ENCODE measurements around the gene PLCL1.

Gene PLCL1

GRCh38 chr2:197954328-197954727, 149.9 kb downstream of the PLCL1 start:
- DNase-seq (ENCODE audit: low spot score) = peak; percentile 15

- DNase-seq (ENCODE audit: low spot score) = no peak
These were observed 154.3 kb downstream of the PLCL1 start for GRCh38 chr2:197958592-197959150.

GRCh38 chr2:197959383-197959782, 155.0 kb downstream of the PLCL1 start:
- DNase-seq (ENCODE audit: low spot score) = no peak

DNA sequence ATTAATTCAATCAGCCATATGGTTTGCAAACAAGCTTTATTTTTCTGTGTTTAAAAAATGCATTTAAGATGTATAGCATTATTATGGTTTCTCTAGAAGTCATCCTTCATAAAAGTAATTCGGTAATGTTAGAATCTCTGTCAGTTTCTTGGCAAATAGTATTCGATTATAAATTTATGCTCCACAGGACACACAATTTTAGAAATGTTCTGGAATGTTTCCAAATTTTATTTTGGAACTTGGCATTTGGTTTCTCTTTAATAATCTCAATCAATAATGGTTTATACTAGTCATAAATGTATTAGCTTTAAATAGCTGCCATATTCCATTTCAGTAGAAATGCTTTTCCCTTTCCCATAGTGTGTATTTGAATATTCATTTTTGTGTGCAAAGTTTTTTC, 156.4 kb downstream of the PLCL1 start:
- no peak for DNase-seq (ENCODE audit: low spot score)

DNA sequence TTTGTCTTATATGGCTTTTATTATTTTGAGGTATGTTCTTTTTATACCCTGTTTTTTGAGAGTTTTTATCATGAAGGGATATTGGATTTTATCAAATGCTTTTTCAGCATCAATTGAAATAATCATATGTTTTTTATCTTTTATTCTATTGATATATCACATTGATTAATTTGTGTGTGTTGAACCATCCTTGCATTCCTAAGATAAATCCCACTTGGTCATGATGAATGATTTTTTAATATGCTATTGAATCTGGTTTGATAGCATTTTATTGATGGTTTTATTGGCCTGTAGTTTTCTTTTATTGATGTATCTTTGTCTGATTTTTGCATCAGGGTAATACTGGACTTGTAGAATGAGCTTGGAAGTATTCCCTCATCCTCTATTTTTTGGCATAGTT, 160.3 kb downstream of the PLCL1 start:
- no peak for DNase-seq (ENCODE audit: low spot score)

- no peak for DNase-seq (ENCODE audit: low spot score)
These were observed 161.4 kb downstream of the PLCL1 start for GRCh38 chr2:197965756-197966155.

DNA sequence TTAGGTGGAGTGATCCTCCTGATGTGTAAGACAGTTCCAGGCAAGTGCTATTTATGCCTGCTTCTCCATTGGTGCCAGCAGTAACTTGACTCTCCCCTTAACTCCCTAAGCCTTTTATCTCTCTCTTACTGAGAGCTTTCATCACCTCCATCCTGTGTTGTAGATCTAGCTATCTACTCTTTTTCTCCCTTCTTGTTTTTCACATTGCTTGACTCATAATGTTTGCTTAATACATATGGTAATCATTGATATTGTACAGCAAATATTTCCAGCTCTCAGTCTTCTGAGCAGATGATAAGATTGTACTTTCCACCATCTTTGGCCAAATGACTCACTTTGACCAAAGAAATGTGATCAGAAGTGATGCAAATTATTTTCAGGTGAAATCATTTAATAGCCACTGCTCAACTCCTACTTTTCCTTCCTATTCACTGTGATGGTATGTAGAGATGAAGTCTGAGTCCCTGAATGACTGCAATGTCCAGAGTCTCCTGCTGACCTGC, 165.0 kb downstream of the PLCL1 start:
- DNase-seq (ENCODE audit: low spot score) = no peak

DNA sequence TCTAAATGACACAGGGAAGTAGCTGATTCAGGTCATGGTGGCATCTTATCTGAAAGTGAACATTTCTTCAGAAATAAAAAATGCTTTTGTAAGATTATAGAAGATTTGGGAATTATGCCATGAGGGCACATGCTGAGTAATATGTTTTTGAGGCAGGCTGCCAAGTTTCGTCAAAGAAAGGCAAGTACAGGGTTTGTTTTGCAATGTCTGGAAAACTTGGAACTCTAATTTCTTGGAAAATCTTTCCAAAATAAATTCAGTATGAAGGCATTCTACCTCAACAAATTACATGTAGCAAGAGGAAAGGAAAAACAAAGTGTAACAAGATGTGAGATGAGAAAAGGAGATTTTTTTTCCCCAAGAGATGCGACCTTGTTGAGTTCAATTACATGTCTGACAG, 167.7 kb downstream of the PLCL1 start:
- DNase-seq (ENCODE audit: low spot score) = peak; percentile 13

- DNase-seq (ENCODE audit: low spot score) = no peak
These were observed 168.2 kb downstream of the PLCL1 start for GRCh38 chr2:197972587-197972986.

DNA sequence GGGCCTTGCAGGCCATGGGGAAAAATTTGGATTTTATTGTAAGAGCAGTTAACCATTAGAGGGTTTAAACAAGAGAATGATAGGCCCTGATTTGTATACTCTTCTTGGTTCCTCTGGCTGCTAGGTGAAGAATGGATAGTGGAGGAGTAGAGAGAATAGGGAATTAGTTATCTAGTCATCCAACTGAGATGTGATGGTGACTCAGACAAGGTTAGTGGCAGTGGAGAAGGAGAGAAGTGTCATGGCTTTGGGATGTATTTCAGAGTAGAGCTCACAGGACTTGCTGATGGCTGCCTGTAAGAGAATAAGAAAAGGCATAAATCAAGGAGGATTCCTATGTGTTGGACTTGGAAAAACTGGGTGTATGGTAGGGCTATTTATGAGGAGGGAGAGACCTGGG, 169.4 kb downstream of the PLCL1 start:
- no peak for DNase-seq (ENCODE audit: low spot score)

GRCh38 chr2:197975931-197976519, 171.6 kb downstream of the PLCL1 start:
- no peak for DNase-seq (ENCODE audit: low spot score)

DNA sequence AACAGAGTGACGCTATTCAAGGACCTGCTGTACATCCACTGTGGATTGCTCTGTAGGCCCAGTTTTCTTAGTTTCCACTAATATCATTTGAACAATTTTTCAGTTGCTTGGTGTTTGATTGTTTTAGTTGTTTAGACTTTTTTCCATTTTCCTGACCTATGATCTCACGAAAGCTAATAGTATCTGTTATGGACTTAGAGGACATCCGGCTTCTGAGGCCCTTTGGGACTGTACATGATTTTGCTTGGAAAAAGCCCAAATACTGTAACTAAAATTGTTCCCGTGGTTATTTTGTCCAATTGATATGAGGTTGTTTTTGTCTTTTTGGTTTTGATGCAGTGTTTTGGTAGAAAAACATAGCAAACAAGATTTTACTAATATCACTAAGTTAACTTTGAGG, 174.6 kb downstream of the PLCL1 start:
- no peak for DNase-seq (ENCODE audit: low spot score)

GRCh38 chr2:197982565-197982964, 178.2 kb downstream of the PLCL1 start:
- DNase-seq (ENCODE audit: low spot score) = no peak

- DNase-seq (ENCODE audit: low spot score) = no peak
These were observed 180.7 kb downstream of the PLCL1 start for GRCh38 chr2:197985029-197985638.

- DNase-seq (ENCODE audit: low spot score) = no peak
These were observed 182.6 kb downstream of the PLCL1 start for GRCh38 chr2:197986977-197987376.

DNA sequence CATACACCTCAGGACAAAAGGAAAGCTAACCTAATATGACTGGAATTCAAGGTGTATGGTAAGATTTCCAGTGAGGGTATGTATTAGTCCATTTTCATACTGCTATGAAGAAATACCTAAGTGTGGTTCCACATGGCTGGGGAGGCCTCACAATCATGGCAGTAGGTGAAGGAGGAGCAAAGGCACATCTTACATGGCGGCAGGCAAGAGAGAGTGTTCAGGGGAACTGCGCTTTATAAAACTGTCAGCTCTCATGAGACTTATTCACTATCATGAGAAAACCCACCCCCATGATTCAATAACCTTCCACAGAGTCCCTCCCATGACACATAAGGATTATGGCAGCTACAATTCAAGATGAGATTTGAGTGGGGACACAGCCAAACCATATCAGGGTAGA, 186.0 kb downstream of the PLCL1 start:
- DNase-seq (ENCODE audit: low spot score) = no peak

DNA sequence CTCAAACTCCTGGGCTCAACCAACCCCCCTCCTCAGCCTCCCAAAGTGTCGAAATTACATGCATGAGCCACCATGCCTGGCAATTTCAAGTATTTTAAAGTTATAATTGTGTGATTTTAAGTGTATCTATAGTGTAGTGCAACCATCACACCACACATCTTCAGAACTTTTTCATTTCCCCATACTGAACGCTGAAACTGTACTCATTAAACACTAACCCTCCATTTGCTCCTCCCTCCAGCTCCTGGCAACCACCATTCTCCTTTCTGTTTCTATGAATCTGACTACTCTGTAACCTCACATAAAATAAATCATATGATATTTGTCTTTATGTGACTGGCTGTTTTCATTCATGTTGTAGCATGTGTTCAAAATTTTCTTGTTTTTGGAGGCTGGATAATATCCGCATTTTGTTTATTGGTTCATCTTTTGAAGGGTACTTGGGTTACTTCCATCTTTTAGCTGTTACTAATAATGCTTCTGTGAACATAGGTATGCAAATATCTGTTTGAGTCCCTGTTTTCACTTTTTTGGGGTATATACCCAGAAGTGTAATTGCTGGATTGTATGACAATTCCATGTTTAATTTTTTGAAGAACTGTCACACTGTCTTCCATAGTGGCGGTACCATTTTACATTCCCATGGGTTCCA, 188.2 kb downstream of the PLCL1 start:
- DNase-seq (ENCODE audit: low spot score) = no peak

DNA sequence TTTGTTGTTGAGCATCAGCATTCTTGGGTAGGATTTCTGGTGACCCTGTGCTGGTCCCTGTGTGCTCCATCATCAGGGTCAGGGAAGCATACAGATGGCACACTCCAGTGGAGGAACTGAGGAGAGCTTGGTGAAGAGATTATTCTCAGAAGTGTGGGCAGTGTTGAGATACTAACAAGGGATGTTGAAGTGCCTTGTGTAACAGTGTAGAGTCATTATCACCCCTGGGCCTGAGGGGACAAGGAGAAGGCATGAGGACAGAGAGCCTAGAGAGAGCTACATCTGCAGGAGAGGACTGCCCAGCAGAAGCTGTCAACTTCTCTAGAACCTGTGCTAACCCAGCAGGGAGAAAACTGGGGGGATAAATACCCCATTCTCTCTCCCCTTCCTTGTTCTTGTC, 189.0 kb downstream of the PLCL1 start:
- DNase-seq (ENCODE audit: low spot score) = no peak

DNA sequence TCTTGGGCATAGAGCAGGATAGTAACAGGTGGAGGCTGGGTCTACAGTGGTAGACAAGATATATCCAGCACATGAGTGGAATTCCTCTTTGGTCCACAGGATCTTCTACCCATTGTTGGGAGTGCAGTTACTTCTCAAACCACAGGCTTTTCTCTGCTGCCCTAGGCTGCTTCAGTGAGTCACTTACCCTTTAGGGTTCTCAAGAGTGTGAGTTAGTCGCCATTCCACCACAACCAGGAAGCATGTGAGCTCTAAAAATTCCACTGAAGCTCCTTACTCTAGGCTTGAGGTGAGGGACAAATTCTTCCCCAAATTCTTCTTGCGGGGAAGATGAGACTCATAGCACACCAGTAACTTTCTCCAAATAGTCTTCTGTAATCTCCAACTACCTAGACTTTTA, 189.4 kb downstream of the PLCL1 start:
- no peak for DNase-seq (ENCODE audit: low spot score)

- no peak for DNase-seq (ENCODE audit: low spot score)
These were observed 190.4 kb downstream of the PLCL1 start for GRCh38 chr2:197994751-197995150.

DNA sequence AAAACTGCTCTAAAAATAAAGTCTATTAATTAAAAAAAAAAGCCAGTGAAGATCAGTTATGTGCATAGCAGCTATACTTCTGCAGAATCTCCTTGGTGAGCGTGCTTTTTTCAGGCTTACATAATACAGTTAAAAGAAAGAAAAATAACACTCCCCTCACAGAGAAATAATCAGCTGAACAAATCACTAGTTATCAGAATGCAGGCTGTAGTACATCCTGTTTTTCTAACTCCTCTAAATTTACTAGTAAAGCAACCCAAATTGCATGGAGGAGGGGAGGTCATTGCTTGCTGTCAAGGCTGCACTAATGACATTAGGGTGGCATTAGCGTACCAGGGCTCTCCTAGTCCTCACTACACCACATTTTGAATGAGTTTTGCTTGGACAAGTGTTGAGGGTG, 192.2 kb downstream of the PLCL1 start:
- no peak for DNase-seq (ENCODE audit: low spot score)

DNA sequence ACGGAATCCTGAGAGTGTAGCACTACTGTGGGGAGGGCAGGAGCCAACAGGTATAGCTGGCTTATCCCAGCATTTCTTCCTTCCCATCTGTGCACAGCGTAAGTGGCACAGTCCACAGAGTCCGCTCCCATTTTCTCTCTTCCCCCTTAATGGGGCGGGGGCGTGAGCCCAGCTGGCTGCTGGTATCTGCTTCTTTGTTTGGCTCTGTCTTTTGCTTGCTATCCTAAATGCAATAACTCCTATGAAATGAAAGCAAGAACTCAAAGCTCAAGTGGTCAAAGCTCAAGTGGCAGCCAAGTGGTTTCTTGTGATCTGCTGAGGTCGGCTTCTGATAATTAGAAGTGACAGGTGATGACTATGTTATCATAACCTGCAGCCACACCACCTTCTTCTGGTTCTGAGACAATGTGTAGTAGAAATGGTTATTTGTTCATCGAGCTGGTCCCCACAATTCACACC, 192.7 kb downstream of the PLCL1 start:
- no peak for DNase-seq (ENCODE audit: low spot score)

DNA sequence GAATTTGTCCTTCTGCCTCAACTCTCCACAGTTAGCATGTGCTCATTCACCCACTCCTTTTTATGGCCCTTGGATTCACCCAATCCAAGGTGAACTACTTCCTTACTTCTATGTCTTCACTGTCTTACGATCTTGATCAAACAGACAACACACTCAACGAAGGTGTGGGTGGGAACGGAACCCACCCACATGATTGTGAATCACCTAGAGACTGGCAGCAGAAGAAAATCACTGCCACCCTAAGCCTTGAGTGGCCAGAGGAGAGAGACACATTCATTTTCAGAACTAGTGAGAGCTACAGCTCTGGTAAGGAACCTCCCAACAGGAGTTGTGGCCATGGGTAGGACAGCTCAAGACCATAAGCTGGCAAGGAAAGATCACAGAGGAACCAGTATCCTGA, 194.3 kb downstream of the PLCL1 start:
- no peak for DNase-seq (ENCODE audit: low spot score)

Data from putamen (tissue), 1 donor.